NB4 (cell line): ENCODE results near the gene STK40.
A peak's percentile ranks its signal among the peaks of the same experiment; 100 is the strongest.

Experiments used
- DNase-seq: peaks from one replicate; pipeline ENCODE4 v3.0.0; 2010; ENCODE audit warnings: low read depth
- H3K4me3 ChIP-seq: one replicate; pipeline ENCODE4 v1.5.1; 2011; ENCODE audit warnings: mild to moderate bottlenecking, low read depth, low read length, moderate library complexity
- MYC ChIP-seq: IDR thresholded peaks from 2 replicates; pipeline ENCODE4 v1.6.1; 2011; ENCODE audit warnings: low read depth, low read length
- POLR2A ChIP-seq: IDR thresholded peaks from 2 replicates; pipeline ENCODE4 v1.6.1; 2011; ENCODE audit warnings: mild to moderate bottlenecking; ENCODE audit not compliant: insufficient read length; ENCODE audit errors: extremely low read depth
- TF ChIP-seq, protein P1 (sequence below): IDR thresholded peaks from one replicate; pipeline ENCODE4 v1.5.1; 2012; ENCODE audit warnings: low read depth, low read length
- TF ChIP-seq, protein P2 (sequence below): IDR thresholded peaks from 2 replicates; pipeline ENCODE4 v1.6.1; 2011; ENCODE audit warnings: low read depth, low read length

The STK40 gene

DNA sequence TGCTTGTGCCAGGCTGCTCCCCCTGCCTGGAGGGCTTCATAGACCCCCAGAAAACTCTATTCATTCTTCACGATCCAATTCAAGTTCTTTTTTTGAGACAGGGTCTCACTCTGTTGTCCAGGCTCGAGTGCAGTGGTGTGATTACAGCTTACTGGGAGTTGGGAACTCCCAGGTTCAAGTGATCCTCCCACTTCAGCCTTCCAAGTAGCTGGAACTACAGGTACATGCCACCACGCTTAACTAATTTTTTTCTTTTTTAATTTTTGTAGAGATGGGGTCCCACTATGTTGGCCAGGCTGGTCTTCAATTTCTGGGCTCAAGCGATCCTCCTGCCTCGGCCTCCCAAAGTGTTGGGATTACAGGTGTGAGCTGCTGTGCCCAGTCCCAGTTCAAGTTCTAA lies 4.3 kb downstream of the STK40 start:
- TF ChIP-seq, protein P1, sequence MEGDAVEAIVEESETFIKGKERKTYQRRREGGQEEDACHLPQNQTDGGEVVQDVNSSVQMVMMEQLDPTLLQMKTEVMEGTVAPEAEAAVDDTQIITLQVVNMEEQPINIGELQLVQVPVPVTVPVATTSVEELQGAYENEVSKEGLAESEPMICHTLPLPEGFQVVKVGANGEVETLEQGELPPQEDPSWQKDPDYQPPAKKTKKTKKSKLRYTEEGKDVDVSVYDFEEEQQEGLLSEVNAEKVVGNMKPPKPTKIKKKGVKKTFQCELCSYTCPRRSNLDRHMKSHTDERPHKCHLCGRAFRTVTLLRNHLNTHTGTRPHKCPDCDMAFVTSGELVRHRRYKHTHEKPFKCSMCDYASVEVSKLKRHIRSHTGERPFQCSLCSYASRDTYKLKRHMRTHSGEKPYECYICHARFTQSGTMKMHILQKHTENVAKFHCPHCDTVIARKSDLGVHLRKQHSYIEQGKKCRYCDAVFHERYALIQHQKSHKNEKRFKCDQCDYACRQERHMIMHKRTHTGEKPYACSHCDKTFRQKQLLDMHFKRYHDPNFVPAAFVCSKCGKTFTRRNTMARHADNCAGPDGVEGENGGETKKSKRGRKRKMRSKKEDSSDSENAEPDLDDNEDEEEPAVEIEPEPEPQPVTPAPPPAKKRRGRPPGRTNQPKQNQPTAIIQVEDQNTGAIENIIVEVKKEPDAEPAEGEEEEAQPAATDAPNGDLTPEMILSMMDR, result no peak
- TF ChIP-seq, protein P2, sequence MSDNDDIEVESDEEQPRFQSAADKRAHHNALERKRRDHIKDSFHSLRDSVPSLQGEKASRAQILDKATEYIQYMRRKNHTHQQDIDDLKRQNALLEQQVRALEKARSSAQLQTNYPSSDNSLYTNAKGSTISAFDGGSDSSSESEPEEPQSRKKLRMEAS, result no peak
- TF ChIP-seq POLR2A (no peak), MYC (no peak)
- no peak for DNase-seq
- no peak overlapping the region for H3K4me3 ChIP-seq

DNA sequence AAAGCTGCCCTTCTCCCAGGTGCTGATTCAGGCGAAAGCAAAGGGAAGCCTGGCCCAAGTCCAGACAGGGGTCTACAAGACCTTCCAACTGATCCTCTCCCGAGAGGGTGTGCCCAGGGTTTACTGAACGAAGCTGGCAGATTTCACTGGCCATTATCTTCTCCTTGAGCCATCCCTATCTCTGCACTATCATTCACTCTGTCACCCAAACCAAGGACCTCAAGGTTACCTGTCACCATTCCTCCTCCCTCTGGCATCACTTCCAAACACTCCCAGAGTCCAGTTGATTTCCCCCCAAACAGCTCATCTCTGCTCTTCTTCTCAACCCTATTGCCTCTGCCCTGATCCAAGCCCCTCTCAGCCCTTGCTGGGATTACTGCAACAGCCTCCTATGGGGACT lies 4.9 kb downstream of the STK40 start:
- H3K4me3 ChIP-seq, result no peak overlapping the region
- DNase-seq, result no peak
- TF ChIP-seq, protein P1, result no peak
- TF ChIP-seq, protein P2, result no peak
- TF ChIP-seq POLR2A (no peak), MYC (no peak)

GRCh38 chr1:36380143-36380619 lies 5.5 kb downstream of the STK40 start:
- H3K4me3 ChIP-seq, result no peak overlapping the region
- TF ChIP-seq POLR2A, result no peak
- TF ChIP-seq, protein P2, result no peak
- TF ChIP-seq, protein P1, result no peak
- no peak for TF ChIP-seq MYC
- DNase-seq, result no peak

DNA sequence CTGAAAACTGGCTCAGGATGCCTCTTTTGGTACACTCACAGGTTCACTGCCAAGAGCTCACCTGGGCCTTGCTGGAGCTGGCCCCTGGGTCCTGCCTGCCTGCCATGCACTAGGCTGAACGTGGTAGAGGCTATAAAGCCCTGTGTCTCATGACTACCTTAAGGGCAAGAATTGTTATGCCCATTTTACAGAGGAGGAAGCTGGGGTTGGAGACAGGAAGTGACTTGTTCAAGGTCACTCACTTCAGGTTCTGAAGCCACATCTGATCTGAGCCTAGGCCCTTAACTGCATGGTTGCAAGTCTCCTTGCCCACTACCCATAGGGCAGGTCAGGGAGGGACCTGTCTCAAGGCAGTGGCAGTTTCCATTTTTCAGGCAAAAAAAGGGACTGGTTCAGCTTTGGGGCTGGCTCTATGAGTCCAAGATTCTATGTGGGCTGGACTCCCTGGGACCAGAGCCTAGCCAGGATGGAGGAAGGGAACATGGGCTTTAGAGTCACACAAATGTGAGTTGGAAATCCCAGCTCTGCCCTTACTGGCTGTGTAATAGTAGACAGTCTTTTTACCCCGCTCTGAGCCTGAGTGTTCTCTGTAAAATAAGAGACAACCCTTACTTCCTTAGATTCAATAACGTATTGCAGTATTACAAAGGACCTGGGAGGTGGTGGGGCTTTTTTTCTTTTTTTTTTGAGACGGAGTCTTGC lies 7.8 kb downstream of the STK40 start:
- DNase-seq, result peak; percentile 37
- TF ChIP-seq, protein P1, result no peak
- TF ChIP-seq POLR2A (no peak), MYC (no peak)
- TF ChIP-seq, protein P2, result no peak
- no peak overlapping the region for H3K4me3 ChIP-seq

- no peak overlapping the region for H3K4me3 ChIP-seq
- TF ChIP-seq MYC (no peak), POLR2A (no peak)
- TF ChIP-seq, protein P1, result no peak
- TF ChIP-seq, protein P2, result no peak
- DNase-seq, result peak; percentile 58
These were observed 13.1 kb downstream of the STK40 start for GRCh38 chr1:36372617-36373016.
